Measurements from ENCODE around the gene ABHD3.
"Not testable (repeated sequence)": the region's sequence is repeated elsewhere in the genome, so short reads cannot be mapped to it uniquely, and the experiment has no call there.

ABHD3 gene

DNA sequence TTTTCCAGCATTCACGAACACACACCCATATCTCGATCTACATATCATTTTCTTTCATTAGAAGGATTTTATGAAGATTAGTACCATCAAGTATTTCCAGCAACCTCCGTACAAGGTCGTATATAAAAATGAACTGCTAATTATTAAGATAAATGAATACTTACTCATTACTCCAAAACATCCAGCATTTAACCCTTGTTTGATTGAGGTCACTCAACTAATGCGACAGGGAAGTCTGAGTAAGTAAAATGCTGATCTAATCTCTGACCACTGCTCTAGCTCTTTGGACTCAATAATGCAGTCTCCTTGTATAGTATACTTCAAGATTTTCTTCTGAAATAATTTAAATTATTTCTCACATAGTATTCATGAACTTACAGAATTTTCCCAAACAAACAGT is 2.0 kb downstream of the ABHD3 start:
- peaks cover 5% of the 10 kb centered on the region for H3K4me1 ChIP-seq (ENCODE audit: insufficient read depth, low read length)

DNA sequence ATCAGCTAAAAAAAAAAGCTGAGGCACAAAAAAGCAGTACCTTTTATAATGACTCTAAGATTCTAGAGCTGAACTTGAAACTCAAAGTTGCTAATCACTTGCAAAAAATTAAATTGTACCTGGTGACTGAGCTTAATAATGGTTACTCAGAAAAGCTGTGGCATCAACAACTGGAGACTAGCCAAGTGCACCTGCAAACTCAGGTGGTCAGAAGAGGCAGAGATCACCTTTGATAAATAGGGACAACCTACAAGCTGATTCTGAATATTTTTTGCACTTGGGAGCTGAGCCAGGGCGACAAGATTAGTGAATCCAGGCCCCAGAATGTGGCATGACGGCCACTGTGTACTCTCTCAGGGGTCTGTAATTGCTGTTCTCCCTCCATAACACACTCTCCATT is 3.0 kb downstream of the ABHD3 start:
- Histone ChIP-seq H3K4me3 (ENCODE audit: low read depth in 1 of 2, low read length in 2 of 2) (no peak overlapping the region), H3K36me3 (ENCODE audit: insufficient read depth, low read length) (no peaks in the 10 kb centered on the region), H3K27me3 (ENCODE audit: control insufficient read depth in 1 of 2, insufficient read depth in 2 of 2, low read length in 2 of 2) (no peaks in the 10 kb centered on the region), H3K9ac (ENCODE audit: low read length) (no peak overlapping the region), H3K27ac (ENCODE audit: low read depth, low read length) (no peak overlapping the region), H3K9me3 (ENCODE audit: low read length) (no peaks in the 10 kb centered on the region), H3K4me1 (ENCODE audit: insufficient read depth, low read length) (peaks cover 5% of the 10 kb centered on the region)

More for the DNA sequence above, 2.0 kb downstream of the ABHD3 start:
- H3K9me3 ChIP-seq (ENCODE audit: low read length), result no peaks in the 10 kb centered on the region
- H3K27ac ChIP-seq (ENCODE audit: low read depth, low read length), result no peak overlapping the region
- no peaks in the 10 kb centered on the region for H3K27me3 ChIP-seq (ENCODE audit: control insufficient read depth in 1 of 2, insufficient read depth in 2 of 2, low read length in 2 of 2)
- H3K36me3 ChIP-seq (ENCODE audit: insufficient read depth, low read length), result no peaks in the 10 kb centered on the region
- no peak overlapping the region for H3K9ac ChIP-seq (ENCODE audit: low read length)
- H3K4me3 ChIP-seq (ENCODE audit: low read depth in 1 of 2, low read length in 2 of 2), result no peak overlapping the region

DNA sequence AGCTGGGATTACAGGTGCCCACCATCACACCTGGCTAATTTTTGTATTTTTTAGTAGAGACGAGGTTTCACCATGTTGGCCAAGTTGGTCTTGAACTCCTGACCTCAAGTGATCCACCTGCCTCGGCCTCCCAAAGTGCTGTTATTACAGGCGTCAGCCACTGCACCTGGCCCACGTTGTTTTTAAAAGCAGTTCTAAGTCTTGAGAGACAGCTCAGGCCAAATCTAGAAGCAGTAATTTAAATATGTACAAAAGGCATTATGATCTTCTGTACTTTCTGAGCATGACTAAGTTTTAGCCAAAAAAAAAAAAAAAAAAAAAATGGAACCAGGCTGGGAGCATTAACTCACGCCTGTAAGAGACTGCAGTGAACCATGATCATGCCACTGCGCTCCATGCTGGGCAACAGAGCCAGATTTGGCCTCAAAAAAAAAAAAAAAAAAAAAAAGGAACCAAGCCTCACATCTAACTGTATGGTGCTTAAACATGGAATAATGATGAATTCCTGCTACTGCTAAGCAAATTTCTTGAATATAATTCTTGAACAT is 4.0 kb downstream of the ABHD3 start:
- no peaks in the 10 kb centered on the region for H3K9me3 ChIP-seq (ENCODE audit: low read length)
- no peak overlapping the region for H3K4me3 ChIP-seq (ENCODE audit: low read depth in 1 of 2, low read length in 2 of 2)
- H3K9ac ChIP-seq (ENCODE audit: low read length), result no peak overlapping the region
- H3K36me3 ChIP-seq (ENCODE audit: insufficient read depth, low read length), result no peaks in the 10 kb centered on the region
- H3K4me1 ChIP-seq (ENCODE audit: insufficient read depth, low read length), result peaks cover 5% of the 10 kb centered on the region
- H3K27ac ChIP-seq (ENCODE audit: low read depth, low read length), result no peak overlapping the region
- no peaks in the 10 kb centered on the region for H3K27me3 ChIP-seq (ENCODE audit: control insufficient read depth in 1 of 2, insufficient read depth in 2 of 2, low read length in 2 of 2)

DNA sequence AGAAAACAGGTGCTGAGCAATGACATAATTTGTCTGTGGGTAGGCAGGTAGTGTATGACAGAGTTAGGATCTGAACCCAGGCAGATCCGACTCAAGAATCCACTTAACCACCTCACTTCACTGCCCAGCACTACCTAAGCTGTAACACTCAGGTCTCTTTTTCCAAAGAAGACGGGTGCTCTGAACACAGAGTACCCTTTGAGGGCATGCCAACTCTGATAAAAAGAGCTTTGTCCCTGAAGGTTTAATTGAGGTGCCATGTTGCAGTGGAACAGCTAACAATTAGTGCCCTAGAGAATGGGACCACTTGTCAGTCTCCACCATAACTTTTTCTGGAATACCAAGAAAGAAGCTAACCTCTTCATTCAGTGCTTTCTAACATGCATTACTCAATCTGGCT is 11.3 kb downstream of the ABHD3 start:
- H3K27ac ChIP-seq (ENCODE audit: low read depth, low read length), result no peak overlapping the region
- H3K4me1 ChIP-seq (ENCODE audit: insufficient read depth, low read length), result no peaks in the 10 kb centered on the region
- H3K4me3 ChIP-seq (ENCODE audit: low read depth in 1 of 2, low read length in 2 of 2), result no peak overlapping the region
- H3K9ac ChIP-seq (ENCODE audit: low read length), result no peak overlapping the region
- no peaks in the 10 kb centered on the region for H3K9me3 ChIP-seq (ENCODE audit: low read length)
- no peaks in the 10 kb centered on the region for H3K36me3 ChIP-seq (ENCODE audit: insufficient read depth, low read length)
- H3K27me3 ChIP-seq (ENCODE audit: control insufficient read depth in 1 of 2, insufficient read depth in 2 of 2, low read length in 2 of 2), result no peaks in the 10 kb centered on the region

DNA sequence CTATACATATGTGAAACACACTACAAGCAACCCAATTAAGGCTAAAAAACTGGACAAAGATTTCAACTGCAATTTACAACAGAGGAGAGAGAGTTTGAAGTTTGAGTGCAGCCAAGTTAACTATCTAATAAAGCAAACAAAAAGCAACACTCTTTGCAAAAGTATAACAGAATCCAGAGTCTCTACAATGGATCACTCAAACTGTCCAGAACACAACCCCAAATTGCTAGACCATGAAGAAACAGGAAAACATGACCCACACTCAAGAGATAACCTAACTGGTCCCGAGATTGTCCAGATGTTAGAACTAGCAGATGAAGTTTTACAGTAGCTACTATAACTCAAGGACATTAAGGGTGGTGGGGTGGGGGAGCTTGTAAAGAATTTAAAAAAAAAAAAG is 14.8 kb downstream of the ABHD3 start:
- no peaks in the 10 kb centered on the region for H3K9me3 ChIP-seq (ENCODE audit: low read length)
- H3K9ac ChIP-seq (ENCODE audit: low read length), result no peak overlapping the region
- no peak overlapping the region for H3K4me3 ChIP-seq (ENCODE audit: low read depth in 1 of 2, low read length in 2 of 2)
- H3K27ac ChIP-seq (ENCODE audit: low read depth, low read length), result no peak overlapping the region
- no peaks in the 10 kb centered on the region for H3K27me3 ChIP-seq (ENCODE audit: control insufficient read depth in 1 of 2, insufficient read depth in 2 of 2, low read length in 2 of 2)
- no peaks in the 10 kb centered on the region for H3K36me3 ChIP-seq (ENCODE audit: insufficient read depth, low read length)
- H3K4me1 ChIP-seq (ENCODE audit: insufficient read depth, low read length), result no peaks in the 10 kb centered on the region

DNA sequence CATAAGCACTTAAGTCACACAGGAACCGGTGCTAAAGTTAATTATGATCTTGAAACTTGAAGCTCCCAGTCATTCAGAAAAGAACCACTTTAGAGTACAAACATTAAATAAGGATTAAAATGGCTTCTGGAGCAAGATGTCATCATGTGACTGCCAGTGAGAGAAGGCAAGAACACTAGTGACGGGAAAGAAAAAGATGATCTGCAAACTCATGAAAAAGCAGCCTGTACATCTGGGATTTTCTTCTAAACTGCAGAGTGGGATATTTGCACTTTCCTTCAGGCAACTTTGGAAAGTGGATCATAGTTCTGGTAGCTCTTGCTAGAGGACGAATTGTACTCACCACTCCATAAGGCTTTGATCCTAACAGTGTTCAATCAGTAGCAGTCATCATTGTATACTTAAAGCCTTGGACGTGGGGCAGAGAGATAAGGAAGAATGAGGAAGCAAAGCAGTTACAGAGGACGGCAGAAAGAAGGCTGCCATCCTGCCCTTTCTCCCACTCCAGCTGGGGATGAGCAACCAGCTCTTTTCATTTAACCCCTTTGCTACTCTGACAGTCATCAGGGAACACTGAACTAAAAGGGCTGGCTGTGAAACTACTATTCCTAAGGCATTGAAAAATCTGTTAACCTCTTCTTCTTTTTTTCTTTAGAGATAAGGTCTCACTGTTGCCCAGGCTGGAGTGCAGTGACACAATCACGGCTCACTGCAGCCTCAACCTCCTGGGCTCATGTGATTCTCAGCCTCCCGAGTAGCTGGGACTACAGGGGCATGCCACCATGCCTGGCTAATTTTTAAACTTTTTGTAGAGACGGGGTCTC is 18.1 kb downstream of the ABHD3 start:
- H3K9me3 ChIP-seq (ENCODE audit: low read length), result no peaks in the 10 kb centered on the region
- no peaks in the 10 kb centered on the region for H3K36me3 ChIP-seq (ENCODE audit: insufficient read depth, low read length)
- H3K27me3 ChIP-seq (ENCODE audit: control insufficient read depth in 1 of 2, insufficient read depth in 2 of 2, low read length in 2 of 2), result no peaks in the 10 kb centered on the region
- no peak overlapping the region for H3K4me3 ChIP-seq (ENCODE audit: low read depth in 1 of 2, low read length in 2 of 2)
- H3K27ac ChIP-seq (ENCODE audit: low read depth, low read length), result no peak overlapping the region
- H3K9ac ChIP-seq (ENCODE audit: low read length), result no peak overlapping the region
- H3K4me1 ChIP-seq (ENCODE audit: insufficient read depth, low read length), result no peaks in the 10 kb centered on the region

DNA sequence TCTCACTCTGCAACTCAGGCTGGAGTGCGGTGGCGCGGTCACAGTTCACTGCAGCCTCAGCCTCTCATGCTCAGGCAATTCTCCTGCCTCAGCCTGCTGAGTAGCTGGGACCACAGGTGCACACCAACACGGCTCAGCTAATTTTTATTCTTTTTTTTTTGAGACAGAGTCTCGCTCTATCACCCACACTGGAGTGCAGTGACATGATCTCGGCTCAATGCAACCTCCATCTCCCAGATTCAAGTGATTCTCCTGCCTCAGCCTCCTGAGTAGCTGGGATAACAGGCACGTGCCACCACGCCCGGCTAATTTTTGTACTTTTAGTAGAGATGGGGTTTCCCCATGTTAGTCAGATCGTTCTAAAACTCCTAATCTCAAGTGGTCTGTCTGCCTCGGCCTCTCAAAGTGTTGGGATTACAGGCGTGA is 19.0 kb downstream of the ABHD3 start:
- H3K9ac ChIP-seq (ENCODE audit: low read length); H3K9me3 ChIP-seq (ENCODE audit: low read length); H3K4me3 ChIP-seq (ENCODE audit: low read depth in 1 of 2, low read length in 2 of 2); H3K4me1 ChIP-seq (ENCODE audit: insufficient read depth, low read length); H3K27ac ChIP-seq (ENCODE audit: low read depth, low read length); H3K36me3 ChIP-seq (ENCODE audit: insufficient read depth, low read length); H3K27me3 ChIP-seq (ENCODE audit: control insufficient read depth in 1 of 2, insufficient read depth in 2 of 2, low read length in 2 of 2): not testable (repeated sequence)

DNA sequence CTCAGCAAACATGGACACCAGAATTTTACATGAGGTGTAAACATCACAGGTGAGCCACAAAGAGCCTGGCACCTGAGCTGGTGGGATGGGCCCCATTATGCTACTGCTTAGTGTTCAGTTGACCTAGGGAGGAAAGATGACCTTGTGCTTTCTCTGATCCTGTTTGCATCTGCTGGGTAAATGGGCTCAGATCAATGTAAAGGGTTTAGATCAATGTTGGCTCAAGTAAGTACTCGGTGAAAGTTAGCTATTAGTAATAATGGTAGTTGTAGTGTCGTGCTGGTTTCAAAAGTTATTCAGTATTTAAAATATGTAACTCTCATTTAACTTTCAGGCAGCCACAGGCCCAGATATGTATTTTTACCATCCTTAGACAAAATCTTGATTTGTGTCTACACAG is 19.8 kb downstream of the ABHD3 start:
- no peaks in the 10 kb centered on the region for H3K36me3 ChIP-seq (ENCODE audit: insufficient read depth, low read length)
- no peak overlapping the region for H3K27ac ChIP-seq (ENCODE audit: low read depth, low read length)
- H3K4me1 ChIP-seq (ENCODE audit: insufficient read depth, low read length), result no peaks in the 10 kb centered on the region
- H3K9ac ChIP-seq (ENCODE audit: low read length), result no peak overlapping the region
- no peaks in the 10 kb centered on the region for H3K9me3 ChIP-seq (ENCODE audit: low read length)
- H3K27me3 ChIP-seq (ENCODE audit: control insufficient read depth in 1 of 2, insufficient read depth in 2 of 2, low read length in 2 of 2), result no peaks in the 10 kb centered on the region
- no peak overlapping the region for H3K4me3 ChIP-seq (ENCODE audit: low read depth in 1 of 2, low read length in 2 of 2)

DNA sequence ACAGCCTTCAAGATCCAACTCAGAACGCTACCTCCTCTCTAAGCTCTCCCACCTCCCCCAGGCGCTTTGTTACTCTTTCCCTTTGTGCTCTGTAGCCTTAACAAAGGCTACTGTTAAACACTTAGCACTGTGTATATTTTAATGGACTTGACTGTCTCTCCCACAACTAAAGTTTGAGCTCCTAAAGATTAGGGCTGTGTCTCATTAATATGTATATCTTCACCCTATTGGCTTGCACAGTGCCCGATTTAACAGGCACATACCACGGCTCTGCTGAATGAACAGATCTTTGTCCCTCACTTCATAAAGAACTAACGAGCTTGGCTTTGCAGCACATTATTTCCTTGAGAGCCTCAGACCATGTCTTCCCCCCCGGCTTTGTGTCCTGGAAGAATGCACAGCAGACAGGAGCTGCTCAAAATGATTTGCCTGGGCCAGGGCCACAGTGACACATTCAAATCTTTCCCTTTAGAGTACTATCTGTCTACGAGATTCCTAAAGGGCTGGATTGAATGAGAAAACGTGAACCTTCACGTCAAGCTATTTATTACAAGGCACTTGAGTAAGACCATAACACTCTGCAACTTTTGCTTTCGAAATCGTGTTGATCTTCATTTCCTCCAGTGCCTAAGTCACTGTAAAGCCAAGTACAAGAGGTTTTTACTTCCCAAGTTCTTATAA is 22.1 kb downstream of the ABHD3 start:
- Histone ChIP-seq H3K9me3 (ENCODE audit: low read length) (no peaks in the 10 kb centered on the region), H3K27ac (ENCODE audit: low read depth, low read length) (no peak overlapping the region), H3K9ac (ENCODE audit: low read length) (no peak overlapping the region), H3K4me1 (ENCODE audit: insufficient read depth, low read length) (no peaks in the 10 kb centered on the region), H3K4me3 (ENCODE audit: low read depth in 1 of 2, low read length in 2 of 2) (peak overlapping the region; percentile 23 to 51), H3K27me3 (ENCODE audit: control insufficient read depth in 1 of 2, insufficient read depth in 2 of 2, low read length in 2 of 2) (no peaks in the 10 kb centered on the region), H3K36me3 (ENCODE audit: insufficient read depth, low read length) (no peaks in the 10 kb centered on the region)

DNA sequence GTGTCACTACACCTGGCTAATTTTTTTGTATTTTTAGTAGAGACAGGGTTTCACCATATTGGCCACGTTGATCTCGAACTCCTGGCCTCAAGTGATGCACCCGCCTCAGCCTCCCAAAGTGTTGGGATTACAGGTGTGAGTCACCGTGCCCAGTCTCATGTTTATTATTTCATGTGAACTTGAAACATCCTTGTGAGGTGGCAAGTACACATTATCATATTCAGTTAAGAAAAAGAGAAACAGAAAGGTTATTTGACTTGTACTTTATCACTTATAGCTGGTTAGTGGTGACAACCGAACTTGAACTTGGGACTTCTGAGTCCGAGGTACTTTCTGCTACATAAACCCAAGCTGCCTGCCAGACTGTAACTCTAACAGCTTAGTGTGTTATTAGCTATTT is 24.4 kb downstream of the ABHD3 start:
- no peaks in the 10 kb centered on the region for H3K27me3 ChIP-seq (ENCODE audit: control insufficient read depth in 1 of 2, insufficient read depth in 2 of 2, low read length in 2 of 2)

DNA sequence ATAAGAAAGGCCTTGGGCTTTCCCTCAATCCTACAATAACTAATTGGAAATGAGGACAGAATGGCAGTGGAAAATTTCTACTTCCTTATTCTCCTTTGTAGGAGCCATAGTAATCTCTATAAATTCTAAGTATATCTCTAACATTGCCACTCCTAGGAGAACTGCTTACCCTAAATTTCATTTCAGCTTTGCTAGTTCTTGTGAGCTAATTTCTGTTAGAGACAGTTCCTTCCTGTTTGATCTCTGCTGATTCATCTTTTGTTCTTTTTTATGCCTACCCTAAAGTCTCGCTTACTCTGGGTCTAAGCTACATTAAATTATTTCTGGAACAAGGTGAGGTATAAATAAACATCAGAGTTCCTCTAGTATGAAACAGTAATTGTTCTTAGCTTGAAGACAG is 25.7 kb downstream of the ABHD3 start:
- H3K27me3 ChIP-seq (ENCODE audit: control insufficient read depth in 1 of 2, insufficient read depth in 2 of 2, low read length in 2 of 2), result no peaks in the 10 kb centered on the region
- H3K4me1 ChIP-seq (ENCODE audit: insufficient read depth, low read length), result no peaks in the 10 kb centered on the region
- no peaks in the 10 kb centered on the region for H3K36me3 ChIP-seq (ENCODE audit: insufficient read depth, low read length)
- no peaks in the 10 kb centered on the region for H3K9me3 ChIP-seq (ENCODE audit: low read length)
- no peak overlapping the region for H3K4me3 ChIP-seq (ENCODE audit: low read depth in 1 of 2, low read length in 2 of 2)
- no peak overlapping the region for H3K9ac ChIP-seq (ENCODE audit: low read length)
- no peak overlapping the region for H3K27ac ChIP-seq (ENCODE audit: low read depth, low read length)

More for the DNA sequence above, 24.4 kb downstream of the ABHD3 start:
- Histone ChIP-seq H3K36me3 (ENCODE audit: insufficient read depth, low read length) (no peaks in the 10 kb centered on the region), H3K27ac (ENCODE audit: low read depth, low read length) (no peak overlapping the region), H3K9me3 (ENCODE audit: low read length) (no peaks in the 10 kb centered on the region), H3K4me1 (ENCODE audit: insufficient read depth, low read length) (no peaks in the 10 kb centered on the region), H3K4me3 (ENCODE audit: low read depth in 1 of 2, low read length in 2 of 2) (no peak overlapping the region), H3K9ac (ENCODE audit: low read length) (no peak overlapping the region)
